K562 treated with DMSO at 1 percent for 12 hours (cell line): ENCODE results near the gene INTS6. TPM values are rescaled to one million over a fixed set of nuclear protein-coding genes. Genes with fewer than 3 reads are reported as not detected.

Source experiments
- total RNA-seq: library from RNA; unstranded; fragments of 300-600 nt; gene quantifications from 2 replicates; pipeline ENCODE4 v1.2.3, GENCODE V29; 2022; ENCODE audit not compliant: insufficient read depth

INTS6 gene
- 4.9 and 19.2 TPM in 2 replicates for total RNA-seq

GRCh38 chr13:51452361-51453206, at the start of gene INTS6:
Gene INTS6 (minus strand): TSS chr13:51453036. CDS start chr13:51452525, 511 bp downstream.

GRCh38 chr13:51339354-51339753, 113.5 kb downstream of the INTS6 start, which contains the start of gene SERPINE3:
Gene SERPINE3 (plus strand): TSS chr13:51339691. CDS start chr13:51341092, 1,401 bp downstream.

Other genes with a start within 250 kb of the INTS6 start
- not detected in 2 replicates for gene FAM124A, start 230.6 kb downstream of the INTS6 start, total RNA-seq
- not detected in 2 replicates for gene SERPINE3, start 113.3 kb downstream of the INTS6 start, total RNA-seq
- gene WDFY2, start 131.4 kb upstream of the INTS6 start, total RNA-seq = 2.1 and 7.0 TPM in 2 replicates